ENCODE measurements around the gene LAMA4. TPM values are rescaled to one million over a fixed set of nuclear protein-coding genes. Genes with fewer than 3 reads are reported as not detected.

LAMA4 gene, protein sequence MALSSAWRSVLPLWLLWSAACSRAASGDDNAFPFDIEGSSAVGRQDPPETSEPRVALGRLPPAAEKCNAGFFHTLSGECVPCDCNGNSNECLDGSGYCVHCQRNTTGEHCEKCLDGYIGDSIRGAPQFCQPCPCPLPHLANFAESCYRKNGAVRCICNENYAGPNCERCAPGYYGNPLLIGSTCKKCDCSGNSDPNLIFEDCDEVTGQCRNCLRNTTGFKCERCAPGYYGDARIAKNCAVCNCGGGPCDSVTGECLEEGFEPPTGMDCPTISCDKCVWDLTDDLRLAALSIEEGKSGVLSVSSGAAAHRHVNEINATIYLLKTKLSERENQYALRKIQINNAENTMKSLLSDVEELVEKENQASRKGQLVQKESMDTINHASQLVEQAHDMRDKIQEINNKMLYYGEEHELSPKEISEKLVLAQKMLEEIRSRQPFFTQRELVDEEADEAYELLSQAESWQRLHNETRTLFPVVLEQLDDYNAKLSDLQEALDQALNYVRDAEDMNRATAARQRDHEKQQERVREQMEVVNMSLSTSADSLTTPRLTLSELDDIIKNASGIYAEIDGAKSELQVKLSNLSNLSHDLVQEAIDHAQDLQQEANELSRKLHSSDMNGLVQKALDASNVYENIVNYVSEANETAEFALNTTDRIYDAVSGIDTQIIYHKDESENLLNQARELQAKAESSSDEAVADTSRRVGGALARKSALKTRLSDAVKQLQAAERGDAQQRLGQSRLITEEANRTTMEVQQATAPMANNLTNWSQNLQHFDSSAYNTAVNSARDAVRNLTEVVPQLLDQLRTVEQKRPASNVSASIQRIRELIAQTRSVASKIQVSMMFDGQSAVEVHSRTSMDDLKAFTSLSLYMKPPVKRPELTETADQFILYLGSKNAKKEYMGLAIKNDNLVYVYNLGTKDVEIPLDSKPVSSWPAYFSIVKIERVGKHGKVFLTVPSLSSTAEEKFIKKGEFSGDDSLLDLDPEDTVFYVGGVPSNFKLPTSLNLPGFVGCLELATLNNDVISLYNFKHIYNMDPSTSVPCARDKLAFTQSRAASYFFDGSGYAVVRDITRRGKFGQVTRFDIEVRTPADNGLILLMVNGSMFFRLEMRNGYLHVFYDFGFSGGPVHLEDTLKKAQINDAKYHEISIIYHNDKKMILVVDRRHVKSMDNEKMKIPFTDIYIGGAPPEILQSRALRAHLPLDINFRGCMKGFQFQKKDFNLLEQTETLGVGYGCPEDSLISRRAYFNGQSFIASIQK (N-terminal part only)
- total RNA-seq: 172 and 211 TPM in 2 replicates

GRCh38 chr6:112253841-112254816 lies at the start of gene LAMA4:
Gene LAMA4 (minus strand): TSS chr6:112254567. CDS start chr6:112254150, 417 bp downstream.

GRCh38 chr6:112087136-112087911 lies 167.0 kb downstream of the LAMA4 start, which contains the start of the genes FAM229B and TUBE1:
Gene FAM229B (plus strand): TSS chr6:112087591. CDS start chr6:112099284, 11,693 bp downstream.
Gene TUBE1 (minus strand): TSS chr6:112087482. CDS start chr6:112087434, 48 bp downstream.

Other genes with a start within 250 kb of the LAMA4 start
- gene CCN6, start 200.5 kb downstream of the LAMA4 start, total RNA-seq: 0.16 TPM in 1 of 2 replicates, not detected in the other
- gene TUBE1, start 167.1 kb downstream of the LAMA4 start, total RNA-seq: 15.7 and 20.6 TPM in 2 replicates
- 4.9 and 18.8 TPM in 2 replicates for gene FAM229B, start 167.0 kb downstream of the LAMA4 start, total RNA-seq
- not detected in 2 replicates for gene RFPL4B, start 92.8 kb upstream of the LAMA4 start, total RNA-seq

All from cardiac atrium fibroblast (primary cell).